Right ventricle myocardium superior (tissue), 1 donor: ENCODE measurements around the gene PREX1. TPM values are rescaled to one million over a fixed set of nuclear protein-coding genes. Genes with fewer than 3 reads are reported as not detected.
"Not testable (repeated sequence)": the region's sequence is repeated elsewhere in the genome, so short reads cannot be mapped to it uniquely, and the experiment has no call there.

Experiments used
- ATAC-seq: fragments of 200-7000 bp; cut with Tn5 transposase; one replicate; pipeline ENCODE4 v1.9.1; 2020; ENCODE audit warnings: mild to moderate bottlenecking; ENCODE audit not compliant: poor library complexity
- DNase-seq: peaks from one replicate; pipeline ENCODE4 v3.0.0-alpha.2; 2020
- intact Hi-C: fragments of 100-400 bp; cut with DNase I; formaldehyde crosslinking; loops from one replicate; pipeline ENCODE4 v1.11.2; 2022
- total RNA-seq: library from RNA; stranded (reverse); fragmentation: NEBNext Ultra II Directional; extraction: Animal tissue kit (Norgen Biotek cat#: 25700); gene quantifications from one replicate; pipeline ENCODE4 v1.2.1, GENCODE V29; 2021
- donor health status: DM: no; HTN: yes; CAD: no; lungs with severe emphysema.

Gene PREX1
- total RNA-seq, 1 donor from 2014 or later: 10.3 TPM

GRCh38 chr20:48831718-48832404 lies 4.1 kb upstream of the PREX1 start:
- ATAC-seq (peak; percentile 58), DNase-seq (peak; percentile 70)
- intact Hi-C loops: no loop called here

GRCh38 chr20:48830826-48831318 lies 3.1 kb upstream of the PREX1 start:
- DNase-seq (no peak), ATAC-seq (no peak)
- intact Hi-C loops: no loop called here

GRCh38 chr20:48829940-48830339 lies 2.1 kb upstream of the PREX1 start:
- intact Hi-C loops: loop anchor here (5.0 kb wide), 1 partner anchor 148 kb away; no protein-coding TSS in a partner anchor
- no peak for DNase-seq

GRCh38 chr20:48828734-48829460 lies 1.1 kb upstream of the PREX1 start:
- intact Hi-C loops: loop anchor here (5.0 kb wide), 1 partner anchor 147 kb away; no protein-coding TSS in a partner anchor
- ATAC-seq: no peak

More at GRCh38 chr20:48829940-48830339, 2.1 kb upstream of the PREX1 start:
- ATAC-seq: no peak

GRCh38 chr20:48826883-48827771 lies 672 bp downstream of the PREX1 start:
- DNase-seq: peak; percentile 59

More at GRCh38 chr20:48828734-48829460, 1.1 kb upstream of the PREX1 start:
- no peak for DNase-seq

GRCh38 chr20:48826480-48826879 lies 1.3 kb downstream of the PREX1 start:
- not testable (repeated sequence) for DNase-seq, ATAC-seq
- intact Hi-C loops: loop anchor here (5.0 kb wide), 1 partner anchor 144 kb away; no protein-coding TSS in a partner anchor

More at GRCh38 chr20:48826883-48827771, 672 bp downstream of the PREX1 start:
- peak; percentile 17 for ATAC-seq
- intact Hi-C loops: loop anchor here (5.0 kb wide), 1 partner anchor 145 kb away; no protein-coding TSS in a partner anchor

GRCh38 chr20:48826069-48826468 lies 1.7 kb downstream of the PREX1 start:
- no peak for ATAC-seq
- no peak for DNase-seq
- intact Hi-C loops: loop anchor here (5.0 kb wide), 1 partner anchor 144 kb away; no protein-coding TSS in a partner anchor

- ATAC-seq: no peak
These were observed 2.3 kb downstream of the PREX1 start for GRCh38 chr20:48825566-48825920.

GRCh38 chr20:48824830-48825565 lies 2.8 kb downstream of the PREX1 start:
- DNase-seq: no peak
- intact Hi-C loops: loop anchor here (5.0 kb wide), 1 partner anchor 143 kb away; no protein-coding TSS in a partner anchor
- no peak for ATAC-seq

More at GRCh38 chr20:48825566-48825920, 2.3 kb downstream of the PREX1 start:
- intact Hi-C loops: loop anchor here (5.0 kb wide), 1 partner anchor 143 kb away; no protein-coding TSS in a partner anchor
- no peak for DNase-seq

- no peak for DNase-seq
- intact Hi-C loops: no loop called here
- no peak for ATAC-seq
These were observed 3.8 kb downstream of the PREX1 start for GRCh38 chr20:48823960-48824498.

GRCh38 chr20:48823476-48823875 lies 4.3 kb downstream of the PREX1 start:
- intact Hi-C loops: no loop called here
- ATAC-seq (no peak), DNase-seq (no peak)

GRCh38 chr20:48822879-48823385 lies 4.9 kb downstream of the PREX1 start:
- no peak for ATAC-seq
- intact Hi-C loops: no loop called here
- DNase-seq: no peak

GRCh38 chr20:48822178-48822577 lies 5.6 kb downstream of the PREX1 start:
- intact Hi-C loops: no loop called here
- DNase-seq (no peak), ATAC-seq (no peak)

- DNase-seq: no peak
- intact Hi-C loops: no loop called here
- ATAC-seq: no peak
These were observed 6.4 kb downstream of the PREX1 start for GRCh38 chr20:48821261-48821920.

GRCh38 chr20:48820649-48820973 lies 7.2 kb downstream of the PREX1 start:
- intact Hi-C loops: no loop called here
- ATAC-seq: no peak
- DNase-seq: no peak

- DNase-seq: no peak
- intact Hi-C loops: no loop called here
- no peak for ATAC-seq
These were observed 7.8 kb downstream of the PREX1 start for GRCh38 chr20:48819821-48820648.
